SU-DHL-6 (cell line): Measurements from ENCODE around the gene AGPAT4.

Source experiments
- H2AFZ ChIP-seq: fragments of 200-600 bp; sonication (generic); 2 replicates; pipeline ENCODE4 v1.6.1; 2014; ENCODE audit warnings: low read depth, mild to moderate bottlenecking, moderate library complexity, mixed read lengths, antibody characterized with exemption, low read length; ENCODE audit not compliant: severe bottlenecking
- H3F3A ChIP-seq: fragments of 200-600 bp; shearing (Covaris generic); 2 replicates; pipeline ENCODE4 v1.6.0; 2016; ENCODE audit warnings: antibody characterized with exemption, mild to moderate bottlenecking; ENCODE audit not compliant: insufficient read depth
- H3K27ac ChIP-seq: fragments of 200-600 bp; sonication (generic); 2 replicates; pipeline ENCODE4 v1.5.1; 2016; ENCODE audit warnings: low read depth, mild to moderate bottlenecking, low read length, moderate library complexity, mixed read lengths
- H3K27me3 ChIP-seq: fragments of 200-600 bp; sonication (generic), shearing (Covaris generic); 2 replicates; pipeline ENCODE4 v1.6.0; 2014; ENCODE audit warnings: mild to moderate bottlenecking, low read length
- H3K36me3 ChIP-seq: fragments of 200-600 bp; sonication (generic); 2 replicates; pipeline ENCODE4 v1.6.1; 2014; ENCODE audit warnings: mild to moderate bottlenecking, low read length, mixed read lengths
- H3K4me2 ChIP-seq: fragments of 300-600, 200-600 bp; shearing (Covaris generic), sonication (generic); 2 replicates; pipeline ENCODE4 v1.6.0; 2014; ENCODE audit warnings: low read length, low read depth, mild to moderate bottlenecking; ENCODE audit not compliant: poor library complexity, severe bottlenecking
- H3K4me3 ChIP-seq: fragments of 200-600 bp; sonication (generic); 2 replicates; pipeline ENCODE4 v1.5.1; 2014; ENCODE audit warnings: antibody characterized with exemption, low read length, mild to moderate bottlenecking, mixed read lengths; ENCODE audit not compliant: insufficient read depth, poor library complexity, severe bottlenecking
- H3K79me2 ChIP-seq: fragments of 200-600 bp; sonication (generic); 2 replicates; pipeline ENCODE4 v1.6.1; 2014; ENCODE audit warnings: mild to moderate bottlenecking, low read length, moderate library complexity; ENCODE audit not compliant: insufficient read depth
- H3K9ac ChIP-seq: fragments of 200-600 bp; sonication (generic); 2 replicates; pipeline ENCODE4 v1.7.0; 2014; ENCODE audit warnings: mild to moderate bottlenecking, low read length
- H3K9me2 ChIP-seq: fragments of 200-600 bp; sonication (generic); replicated peaks from 2 replicates; pipeline ENCODE4 v1.6.1; 2014; ENCODE audit warnings: low read length; ENCODE audit not compliant: insufficient read depth
- H3K9me3 ChIP-seq: fragments of 200-600 bp; sonication (generic); 2 replicates; pipeline ENCODE4 v1.6.1; 2014; ENCODE audit warnings: low read length, mixed read lengths; ENCODE audit not compliant: insufficient read depth
- H4K20me1 ChIP-seq: fragments of 200-600 bp; sonication (generic); 2 replicates; pipeline ENCODE4 v1.6.1; 2014; ENCODE audit warnings: low read depth, mild to moderate bottlenecking, antibody characterized with exemption, low read length, moderate library complexity, mixed read lengths
- CTCF ChIP-seq: fragments of 200-600 bp; sonication (generic); IDR thresholded peaks from one replicate; pipeline ENCODE4 v1.5.1; 2017; ENCODE audit warnings: antibody characterized with exemption, mild to moderate bottlenecking, low read length, moderate library complexity; ENCODE audit not compliant: insufficient read depth, poor library complexity, severe bottlenecking
- EZH2phosphoT487 ChIP-seq: fragments of 200-600 bp; sonication (generic), shearing (Covaris generic); conservative IDR thresholded peaks from 2 replicates; pipeline ENCODE4 v1.6.1; 2018; ENCODE audit warnings: mild to moderate bottlenecking, antibody characterized with exemption, low read length, moderate library complexity, mixed read lengths

AGPAT4 gene

GRCh38 chr6:161108916-161109315, 164.9 kb downstream of the AGPAT4 start:
- TF ChIP-seq EZH2phosphoT487 (no peak), CTCF (no peak)
- no peaks in the 10 kb centered on the region for H3K9me3 ChIP-seq
- no peaks in the 10 kb centered on the region for H3K79me2 ChIP-seq
- H3F3A ChIP-seq: no peaks in the 10 kb centered on the region
- H3K9ac ChIP-seq: no peak overlapping the region
- no peaks in the 10 kb centered on the region for H3K9me2 ChIP-seq
- no peak overlapping the region for H2AFZ ChIP-seq
- no peaks in the 10 kb centered on the region for H4K20me1 ChIP-seq
- no peaks in the 10 kb centered on the region for H3K27me3 ChIP-seq
- H3K36me3 ChIP-seq: peaks cover 8% of the 10 kb centered on the region
- no peak overlapping the region for H3K4me2 ChIP-seq
- H3K4me3 ChIP-seq: no peak overlapping the region
- no peak overlapping the region for H3K27ac ChIP-seq

- Histone ChIP-seq H2AFZ (no peak overlapping the region), H3K36me3 (peaks cover 8% of the 10 kb centered on the region), H3K79me2 (no peaks in the 10 kb centered on the region), H3K9me3 (no peaks in the 10 kb centered on the region), H3K9ac (no peak overlapping the region), H3K27me3 (no peaks in the 10 kb centered on the region), H3K9me2 (no peaks in the 10 kb centered on the region), H3K4me3 (no peak overlapping the region), H4K20me1 (no peaks in the 10 kb centered on the region), H3K4me2 (no peak overlapping the region), H3K27ac (no peak overlapping the region), H3F3A (no peaks in the 10 kb centered on the region)
- TF ChIP-seq CTCF (no peak), EZH2phosphoT487 (no peak)
Measured at GRCh38 chr6:161107779-161108730, 165.8 kb downstream of the AGPAT4 start.

- TF ChIP-seq CTCF (no peak), EZH2phosphoT487 (no peak)
- Histone ChIP-seq H3K79me2 (no peaks in the 10 kb centered on the region), H3K9me3 (no peaks in the 10 kb centered on the region), H3K27ac (no peak overlapping the region), H3K27me3 (no peaks in the 10 kb centered on the region), H3F3A (no peaks in the 10 kb centered on the region), H3K9ac (no peak overlapping the region), H3K4me2 (no peak overlapping the region), H2AFZ (no peak overlapping the region), H3K4me3 (no peak overlapping the region), H3K36me3 (peaks cover 9% of the 10 kb centered on the region; the same call in 1 of the 2 replicates), H4K20me1 (no peaks in the 10 kb centered on the region), H3K9me2 (no peaks in the 10 kb centered on the region)
Measured at GRCh38 chr6:161105408-161105807, 168.5 kb downstream of the AGPAT4 start.
